ENCODE measurements around the gene STAMBPL1. TPM values are rescaled to one million over a fixed set of nuclear protein-coding genes. Genes with fewer than 3 reads are reported as not detected.
A peak's percentile ranks its signal among the peaks of the same experiment; 100 is the strongest.

Gene STAMBPL1
- total and polyA plus RNA-seq, 2 donors (not counting 3 experiments of a cell fraction or from before 2014, with no cell fraction given): 0.70 to 1.8 TPM

DNA sequence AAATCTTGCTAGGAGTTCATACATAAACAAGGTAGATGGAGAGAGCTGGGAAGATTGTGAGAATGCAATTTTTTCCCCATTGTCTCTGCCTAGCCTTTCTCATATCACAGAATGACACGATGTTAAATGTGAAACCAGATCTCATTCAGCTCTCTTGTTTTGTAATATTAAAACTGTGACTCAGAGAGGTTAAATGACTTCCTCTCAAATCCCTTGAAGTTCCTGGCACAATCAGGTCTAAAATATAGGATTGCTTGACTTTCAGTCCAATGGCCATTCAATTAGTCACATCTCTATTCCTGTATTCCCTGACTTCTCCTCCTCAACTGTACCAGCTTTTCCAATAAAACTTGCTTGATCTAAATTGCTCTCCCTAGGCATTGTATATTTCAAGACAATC lies 31.5 kb upstream of the STAMBPL1 start:
- intact Hi-C loops (cut with micrococcal nuclease) (loop anchor here (1.0 kb wide), 1 partner anchor 32 kb away; the partner anchor contains the start of gene STAMBPL1), dilution Hi-C loops (cut with MboI; ENCODE audit: extremely low pct_ligation_motif_present, low sequenced_read_pairs) (no loop called here)
- BruUV-seq (replicated peaks): no TSS peak
- TF ChIP-seq, protein P1, sequence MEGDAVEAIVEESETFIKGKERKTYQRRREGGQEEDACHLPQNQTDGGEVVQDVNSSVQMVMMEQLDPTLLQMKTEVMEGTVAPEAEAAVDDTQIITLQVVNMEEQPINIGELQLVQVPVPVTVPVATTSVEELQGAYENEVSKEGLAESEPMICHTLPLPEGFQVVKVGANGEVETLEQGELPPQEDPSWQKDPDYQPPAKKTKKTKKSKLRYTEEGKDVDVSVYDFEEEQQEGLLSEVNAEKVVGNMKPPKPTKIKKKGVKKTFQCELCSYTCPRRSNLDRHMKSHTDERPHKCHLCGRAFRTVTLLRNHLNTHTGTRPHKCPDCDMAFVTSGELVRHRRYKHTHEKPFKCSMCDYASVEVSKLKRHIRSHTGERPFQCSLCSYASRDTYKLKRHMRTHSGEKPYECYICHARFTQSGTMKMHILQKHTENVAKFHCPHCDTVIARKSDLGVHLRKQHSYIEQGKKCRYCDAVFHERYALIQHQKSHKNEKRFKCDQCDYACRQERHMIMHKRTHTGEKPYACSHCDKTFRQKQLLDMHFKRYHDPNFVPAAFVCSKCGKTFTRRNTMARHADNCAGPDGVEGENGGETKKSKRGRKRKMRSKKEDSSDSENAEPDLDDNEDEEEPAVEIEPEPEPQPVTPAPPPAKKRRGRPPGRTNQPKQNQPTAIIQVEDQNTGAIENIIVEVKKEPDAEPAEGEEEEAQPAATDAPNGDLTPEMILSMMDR (IDR thresholded peaks at IDR 0.05; ENCODE audit: extremely low read depth in 1 of 2, insufficient read depth in 1 of 2, low read depth in 1 of 2, low read length in 2 of 2): no peak
- peak; percentile 58 for TF ChIP-seq JUN (IDR thresholded peaks at IDR 0.05; ENCODE audit: borderline replicate concordance, insufficient read depth, insufficient read length, low read depth)
- TF ChIP-seq FOS (IDR thresholded peaks at IDR 0.05; ENCODE audit: borderline replicate concordance, insufficient read depth, low read length): peak; percentile 73
- FAIRE-seq (peak; percentile 93), DNase-seq (ENCODE audit: low read depth, low spot score) (peak; percentile 68)
- no peak overlapping the region for H3K4me3 ChIP-seq (replicated peaks in 1 of 3; ENCODE audit: insufficient read depth in 1 of 3, low read depth in 1 of 3, low read length in 3 of 3)
- no peaks in the 10 kb centered on the region for H4K20me1 ChIP-seq (replicated peaks; ENCODE audit: control insufficient read depth, extremely low read depth, insufficient read depth, low read length)
- H3K27ac ChIP-seq (ENCODE audit: insufficient read depth, low read depth, low read length): no peak overlapping the region
- peak overlapping the region; percentile 50 for H3K4me2 ChIP-seq (ENCODE audit: insufficient read depth, low read length)
- H3K9me3 ChIP-seq (replicated peaks; ENCODE audit: control insufficient read depth, insufficient read depth, low read length): no peaks in the 10 kb centered on the region
- H3K27me3 ChIP-seq (ENCODE audit: control insufficient read depth in 2 of 2, insufficient read depth in 2 of 2, low read length in 2 of 2): peaks cover 0 to 3% of the 10 kb centered on the region in 2 experiments
- no peaks in the 10 kb centered on the region for H3K79me2 ChIP-seq (ENCODE audit: control insufficient read depth, insufficient read depth, low read length)
- H3K36me3 ChIP-seq (ENCODE audit: control insufficient read depth in 2 of 2, extremely low read depth in 1 of 2, insufficient read depth in 2 of 2, low read length in 2 of 2): no peaks in the 10 kb centered on the region
- H3K4me1 ChIP-seq (ENCODE audit: control insufficient read depth, extremely low read depth, insufficient read depth, low read length): peaks cover 7% of the 10 kb centered on the region
- no peak overlapping the region for H3K9ac ChIP-seq (replicated peaks; ENCODE audit: extremely low read depth, insufficient read depth, low read length)
- ChIA-PET CTCF (interaction anchor here (0.7 to 1.4 kb wide), 13 partner anchors 9 to 369 kb away, joined by 3 to 14 read pairs (median 3); partner anchors contain the start of gene STAMBPL1), POLR2A (no interaction called here)
- no peaks in the 10 kb centered on the region for H3K9me1 ChIP-seq (replicated peaks; ENCODE audit: control insufficient read depth, extremely low read depth, insufficient read depth, low read length)
- H2AFZ ChIP-seq (ENCODE audit: low read depth, low read length): no peak overlapping the region

DNA sequence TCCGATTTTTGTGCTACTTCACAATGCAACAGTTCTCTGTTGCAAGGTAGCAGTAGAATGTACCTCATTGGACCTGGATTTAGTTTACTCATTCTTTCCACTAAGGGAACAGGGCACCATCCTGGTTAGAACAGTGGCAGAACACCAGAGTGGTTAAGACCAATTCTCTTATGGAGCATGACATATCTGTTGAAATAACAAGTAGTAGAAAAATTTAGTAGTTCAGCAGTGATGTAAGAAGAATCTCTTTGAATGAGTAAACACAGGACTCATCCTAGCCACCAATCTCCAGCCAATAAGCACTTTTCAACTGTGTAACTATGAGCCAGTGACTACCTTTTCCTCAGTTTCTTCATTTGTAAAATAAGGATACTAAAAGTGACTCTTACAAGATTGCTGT lies 30.8 kb upstream of the STAMBPL1 start:
- no peak for TF ChIP-seq GATA2 (IDR thresholded peaks at IDR 0.05; ENCODE audit: insufficient read depth, insufficient read length, low read depth, low read length)
- no peak for TF ChIP-seq EZH2 (IDR thresholded peaks at IDR 0.05; ENCODE audit: borderline replicate concordance, low read depth, low read length, severe bottlenecking)
- no peak for TF ChIP-seq FOS (IDR thresholded peaks at IDR 0.05; ENCODE audit: borderline replicate concordance, insufficient read depth, low read length)
- TF ChIP-seq MYC (IDR thresholded peaks at IDR 0.05; ENCODE audit: low read depth, low read length): no peak
- TF ChIP-seq JUN (IDR thresholded peaks at IDR 0.05; ENCODE audit: borderline replicate concordance, insufficient read depth, insufficient read length, low read depth): no peak
- TF ChIP-seq POLR2A (IDR thresholded peaks at IDR 0.05; ENCODE audit: low read depth, low read length): no peak
- no peak for TF ChIP-seq MAX (IDR thresholded peaks at IDR 0.05; ENCODE audit: insufficient read depth, insufficient read length)
- no peak for TF ChIP-seq POLR2AphosphoS5 (IDR thresholded peaks at IDR 0.05; ENCODE audit: insufficient read depth, low read depth, low read length)
- TF ChIP-seq, protein P1 (IDR thresholded peaks at IDR 0.05; ENCODE audit: extremely low read depth in 1 of 2, insufficient read depth in 1 of 2, low read depth in 1 of 2, low read length in 2 of 2): no peak
- Histone ChIP-seq H3K4me3 (replicated peaks in 1 of 3; ENCODE audit: insufficient read depth in 1 of 3, low read depth in 1 of 3, low read length in 3 of 3) (no peak overlapping the region), H3K79me2 (ENCODE audit: control insufficient read depth, insufficient read depth, low read length) (no peaks in the 10 kb centered on the region), H3K27me3 (ENCODE audit: control insufficient read depth in 2 of 2, insufficient read depth in 2 of 2, low read length in 2 of 2) (peaks cover 0 to 5% of the 10 kb centered on the region in 2 experiments), H3K9me1 (replicated peaks; ENCODE audit: control insufficient read depth, extremely low read depth, insufficient read depth, low read length) (no peaks in the 10 kb centered on the region), H2AFZ (ENCODE audit: low read depth, low read length) (no peak overlapping the region), H3K27ac (ENCODE audit: insufficient read depth, low read depth, low read length) (no peak overlapping the region), H3K36me3 (ENCODE audit: control insufficient read depth in 2 of 2, extremely low read depth in 1 of 2, insufficient read depth in 2 of 2, low read length in 2 of 2) (no peaks in the 10 kb centered on the region), H3K9me3 (replicated peaks; ENCODE audit: control insufficient read depth, insufficient read depth, low read length) (no peaks in the 10 kb centered on the region), H3K4me2 (ENCODE audit: insufficient read depth, low read length) (no peak overlapping the region), H3K9ac (replicated peaks; ENCODE audit: extremely low read depth, insufficient read depth, low read length) (no peak overlapping the region), H4K20me1 (replicated peaks; ENCODE audit: control insufficient read depth, extremely low read depth, insufficient read depth, low read length) (no peaks in the 10 kb centered on the region), H3K4me1 (ENCODE audit: control insufficient read depth, extremely low read depth, insufficient read depth, low read length) (peaks cover 7% of the 10 kb centered on the region)
- dilution Hi-C loops (cut with MboI; ENCODE audit: extremely low pct_ligation_motif_present, low sequenced_read_pairs) (no loop called here), intact Hi-C loops (cut with micrococcal nuclease) (no loop called here)
- CTCF ChIA-PET: interaction anchor here (1.0 to 1.4 kb wide), 4 partner anchors 83 to 138 kb away, joined by 3 to 14 read pairs (median 3); no protein-coding TSS in a partner anchor
- no TSS peak for BruUV-seq (replicated peaks)
- FAIRE-seq: no peak
- POLR2A ChIA-PET: no interaction called here
- no peak for DNase-seq (ENCODE audit: low read depth, low spot score)

All from endothelial cell of umbilical vein (primary cell).